HEK293T (cell line): Measurements from ENCODE around the gene DBH.

Source experiments
- BHLHE40 ChIP-seq: fragments of 450-650 bp; IDR thresholded peaks from 2 replicates; pipeline ENCODE4 v1.6.1; 2016; ENCODE audit warnings: mild to moderate bottlenecking, moderate library complexity, borderline replicate concordance
- ELF4 ChIP-seq: fragments of 450-650 bp; IDR thresholded peaks from 2 replicates; pipeline ENCODE4 v1.6.1; 2017; ENCODE audit warnings: antibody characterized with exemption
- FOXA1 ChIP-seq: fragments of 450-650 bp; IDR thresholded peaks from 2 replicates; pipeline ENCODE4 v1.6.1; 2016; ENCODE audit warnings: mild to moderate bottlenecking
- FOXK2 ChIP-seq: fragments of 450-650 bp; IDR thresholded peaks from 2 replicates; pipeline ENCODE4 v1.6.1; 2016; ENCODE audit warnings: mild to moderate bottlenecking
- FOXM1 ChIP-seq: fragments of 450-650 bp; IDR thresholded peaks from 2 replicates; pipeline ENCODE4 v1.6.1; 2017; ENCODE audit warnings: mild to moderate bottlenecking, borderline replicate concordance
- HDGF ChIP-seq: fragments of 450-650 bp; IDR thresholded peaks from 2 replicates; pipeline ENCODE4 v1.6.1; 2017; ENCODE audit warnings: antibody characterized with exemption, borderline replicate concordance
- L3MBTL2 ChIP-seq: fragments of 450-650 bp; conservative IDR thresholded peaks from 2 replicates; pipeline ENCODE4 v1.6.1; 2016; ENCODE audit warnings: mild to moderate bottlenecking
- LEF1 ChIP-seq: fragments of 450-650 bp; IDR thresholded peaks from 2 replicates; pipeline ENCODE4 v1.6.1; 2017; ENCODE audit warnings: mild to moderate bottlenecking, borderline replicate concordance
- NFRKB ChIP-seq: fragments of 450-650 bp; IDR thresholded peaks from 2 replicates; pipeline ENCODE4 v1.6.1; 2016; ENCODE audit warnings: mild to moderate bottlenecking, moderate library complexity
- SP1 ChIP-seq: fragments of 450-650 bp; IDR thresholded peaks from 2 replicates; pipeline ENCODE4 v1.6.1; 2017
- SUZ12 ChIP-seq: fragments of 450-650 bp; IDR thresholded peaks from 2 replicates; pipeline ENCODE4 v1.6.1; 2016; ENCODE audit warnings: mild to moderate bottlenecking
- TARDBP ChIP-seq: fragments of 450-650 bp; IDR thresholded peaks from 2 replicates; pipeline ENCODE4 v1.6.1; 2016
- ZNF384 ChIP-seq: fragments of 450-650 bp; IDR thresholded peaks from 2 replicates; pipeline ENCODE4 v1.6.1; 2016
- TF ChIP-seq, protein P1 (sequence below): fragments of 450-650 bp; IDR thresholded peaks from 2 replicates; pipeline ENCODE4 v1.6.1; 2016

- TF ChIP-seq BHLHE40 (no peak), FOXA1 (no peak), TARDBP (no peak), ELF4 (no peak), SUZ12 (no peak), FOXM1 (no peak), HDGF (no peak), SP1 (no peak), ZNF384 (no peak), NFRKB (no peak), LEF1 (no peak), L3MBTL2 (no peak), FOXK2 (no peak)
- TF ChIP-seq, protein P1, sequence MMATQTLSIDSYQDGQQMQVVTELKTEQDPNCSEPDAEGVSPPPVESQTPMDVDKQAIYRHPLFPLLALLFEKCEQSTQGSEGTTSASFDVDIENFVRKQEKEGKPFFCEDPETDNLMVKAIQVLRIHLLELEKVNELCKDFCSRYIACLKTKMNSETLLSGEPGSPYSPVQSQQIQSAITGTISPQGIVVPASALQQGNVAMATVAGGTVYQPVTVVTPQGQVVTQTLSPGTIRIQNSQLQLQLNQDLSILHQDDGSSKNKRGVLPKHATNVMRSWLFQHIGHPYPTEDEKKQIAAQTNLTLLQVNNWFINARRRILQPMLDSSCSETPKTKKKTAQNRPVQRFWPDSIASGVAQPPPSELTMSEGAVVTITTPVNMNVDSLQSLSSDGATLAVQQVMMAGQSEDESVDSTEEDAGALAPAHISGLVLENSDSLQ: no peak
Measured at GRCh38 chr9:133649194-133649593, 13.0 kb downstream of the DBH start.
